OCI-LY7 (cell line): ENCODE results near the gene TTI1.

Experiments used
- EZH2phosphoT487 ChIP-seq: fragments of 200-600 bp; sonication (generic); IDR thresholded peaks from 2 replicates; pipeline ENCODE4 v1.6.1; 2018; ENCODE audit warnings: low read depth, borderline replicate concordance, mild to moderate bottlenecking, mixed run types, antibody characterized with exemption, low read length, moderate library complexity, mixed read lengths
- TF ChIP-seq, protein P1 (sequence below): fragments of 200-600 bp; sonication (generic); conservative IDR thresholded peaks from 2 replicates; pipeline ENCODE4 v1.5.1; 2014; ENCODE audit warnings: mild to moderate bottlenecking, antibody characterized with exemption, low read length, moderate library complexity, mixed read lengths

DNA sequence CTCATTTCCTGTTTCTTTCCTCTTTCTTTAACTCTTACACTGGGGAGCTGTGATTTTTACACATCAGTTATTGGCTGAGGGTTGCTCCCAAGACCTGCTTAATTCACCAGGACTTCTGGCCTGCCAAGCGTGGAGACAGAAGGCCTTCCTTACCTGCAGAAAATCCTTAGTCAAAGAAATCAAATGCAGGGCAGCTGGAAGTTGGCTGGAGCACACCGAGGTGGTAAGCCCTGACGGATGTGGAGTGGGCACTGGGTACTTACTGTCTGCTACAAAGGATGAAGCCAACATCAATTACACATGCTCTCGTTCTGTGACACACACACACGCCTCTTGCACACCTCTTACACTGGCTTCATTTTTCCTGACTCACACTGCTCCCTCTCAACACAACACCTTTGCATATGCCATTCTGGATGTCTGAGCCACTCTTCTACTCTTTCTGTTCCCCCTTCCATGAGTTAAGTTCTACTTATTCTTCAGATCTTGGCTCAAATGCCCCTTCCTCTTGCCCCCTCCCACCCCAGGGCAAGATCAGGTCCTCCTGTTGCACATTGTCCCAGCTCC is 61.6 kb downstream of the TTI1 start:
- TF ChIP-seq, protein P1, sequence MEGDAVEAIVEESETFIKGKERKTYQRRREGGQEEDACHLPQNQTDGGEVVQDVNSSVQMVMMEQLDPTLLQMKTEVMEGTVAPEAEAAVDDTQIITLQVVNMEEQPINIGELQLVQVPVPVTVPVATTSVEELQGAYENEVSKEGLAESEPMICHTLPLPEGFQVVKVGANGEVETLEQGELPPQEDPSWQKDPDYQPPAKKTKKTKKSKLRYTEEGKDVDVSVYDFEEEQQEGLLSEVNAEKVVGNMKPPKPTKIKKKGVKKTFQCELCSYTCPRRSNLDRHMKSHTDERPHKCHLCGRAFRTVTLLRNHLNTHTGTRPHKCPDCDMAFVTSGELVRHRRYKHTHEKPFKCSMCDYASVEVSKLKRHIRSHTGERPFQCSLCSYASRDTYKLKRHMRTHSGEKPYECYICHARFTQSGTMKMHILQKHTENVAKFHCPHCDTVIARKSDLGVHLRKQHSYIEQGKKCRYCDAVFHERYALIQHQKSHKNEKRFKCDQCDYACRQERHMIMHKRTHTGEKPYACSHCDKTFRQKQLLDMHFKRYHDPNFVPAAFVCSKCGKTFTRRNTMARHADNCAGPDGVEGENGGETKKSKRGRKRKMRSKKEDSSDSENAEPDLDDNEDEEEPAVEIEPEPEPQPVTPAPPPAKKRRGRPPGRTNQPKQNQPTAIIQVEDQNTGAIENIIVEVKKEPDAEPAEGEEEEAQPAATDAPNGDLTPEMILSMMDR, result no peak
- TF ChIP-seq EZH2phosphoT487, result no peak
